OCI-LY7 (cell line): ENCODE measurements around the gene FAM200A.

Experiments used
- EZH2phosphoT487 ChIP-seq: fragments of 200-600 bp; sonication (generic); IDR thresholded peaks from 2 replicates; pipeline ENCODE4 v1.6.1; 2018; ENCODE audit warnings: low read depth, borderline replicate concordance, mild to moderate bottlenecking, mixed run types, antibody characterized with exemption, low read length, moderate library complexity, mixed read lengths
- TF ChIP-seq, protein P1 (sequence below): fragments of 200-600 bp; sonication (generic); conservative IDR thresholded peaks from 2 replicates; pipeline ENCODE4 v1.5.1; 2014; ENCODE audit warnings: mild to moderate bottlenecking, antibody characterized with exemption, low read length, moderate library complexity, mixed read lengths

DNA sequence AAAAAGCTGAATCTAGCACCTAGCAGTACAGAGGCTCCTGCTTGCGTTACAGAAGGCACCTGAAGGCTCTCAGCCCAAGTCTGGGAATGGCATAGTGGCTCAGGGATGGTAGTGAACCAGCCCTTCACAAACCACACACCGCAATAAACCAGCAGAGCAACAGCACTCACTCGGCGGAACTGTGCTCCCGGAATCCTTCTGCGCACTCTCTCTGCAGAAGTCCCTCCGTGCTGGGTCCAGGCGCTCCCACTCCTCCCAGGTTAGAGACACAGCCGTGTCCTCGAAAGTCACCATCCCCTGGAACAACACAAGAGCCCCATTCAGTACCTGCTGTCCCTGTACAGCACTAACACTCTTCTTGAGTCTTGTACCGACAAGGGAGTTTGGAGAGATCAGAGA, 53.4 kb downstream of the FAM200A start:
- TF ChIP-seq EZH2phosphoT487 = no peak
- TF ChIP-seq, protein P1, sequence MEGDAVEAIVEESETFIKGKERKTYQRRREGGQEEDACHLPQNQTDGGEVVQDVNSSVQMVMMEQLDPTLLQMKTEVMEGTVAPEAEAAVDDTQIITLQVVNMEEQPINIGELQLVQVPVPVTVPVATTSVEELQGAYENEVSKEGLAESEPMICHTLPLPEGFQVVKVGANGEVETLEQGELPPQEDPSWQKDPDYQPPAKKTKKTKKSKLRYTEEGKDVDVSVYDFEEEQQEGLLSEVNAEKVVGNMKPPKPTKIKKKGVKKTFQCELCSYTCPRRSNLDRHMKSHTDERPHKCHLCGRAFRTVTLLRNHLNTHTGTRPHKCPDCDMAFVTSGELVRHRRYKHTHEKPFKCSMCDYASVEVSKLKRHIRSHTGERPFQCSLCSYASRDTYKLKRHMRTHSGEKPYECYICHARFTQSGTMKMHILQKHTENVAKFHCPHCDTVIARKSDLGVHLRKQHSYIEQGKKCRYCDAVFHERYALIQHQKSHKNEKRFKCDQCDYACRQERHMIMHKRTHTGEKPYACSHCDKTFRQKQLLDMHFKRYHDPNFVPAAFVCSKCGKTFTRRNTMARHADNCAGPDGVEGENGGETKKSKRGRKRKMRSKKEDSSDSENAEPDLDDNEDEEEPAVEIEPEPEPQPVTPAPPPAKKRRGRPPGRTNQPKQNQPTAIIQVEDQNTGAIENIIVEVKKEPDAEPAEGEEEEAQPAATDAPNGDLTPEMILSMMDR = no peak
